OCI-LY1 (cell line): Measurements from ENCODE around the gene TXNRD1.

ENCODE experiments used
- EZH2 ChIP-seq: fragments of 200-600 bp; sonication (generic), shearing (Covaris generic); IDR thresholded peaks from 2 replicates; pipeline ENCODE4 v1.8.0; 2017; ENCODE audit warnings: borderline replicate concordance, mixed run types, mild to moderate bottlenecking, antibody characterized with exemption, low read length, moderate library complexity, mixed read lengths
- TF ChIP-seq, protein P1 (sequence below): fragments of 200-600 bp; sonication (generic), shearing (Covaris generic); IDR thresholded peaks from 2 replicates; pipeline ENCODE4 v1.5.1; 2017; ENCODE audit warnings: mild to moderate bottlenecking, antibody characterized with exemption, low read length, moderate library complexity, mixed read lengths

- TF ChIP-seq EZH2 = no peak
- TF ChIP-seq, protein P1, sequence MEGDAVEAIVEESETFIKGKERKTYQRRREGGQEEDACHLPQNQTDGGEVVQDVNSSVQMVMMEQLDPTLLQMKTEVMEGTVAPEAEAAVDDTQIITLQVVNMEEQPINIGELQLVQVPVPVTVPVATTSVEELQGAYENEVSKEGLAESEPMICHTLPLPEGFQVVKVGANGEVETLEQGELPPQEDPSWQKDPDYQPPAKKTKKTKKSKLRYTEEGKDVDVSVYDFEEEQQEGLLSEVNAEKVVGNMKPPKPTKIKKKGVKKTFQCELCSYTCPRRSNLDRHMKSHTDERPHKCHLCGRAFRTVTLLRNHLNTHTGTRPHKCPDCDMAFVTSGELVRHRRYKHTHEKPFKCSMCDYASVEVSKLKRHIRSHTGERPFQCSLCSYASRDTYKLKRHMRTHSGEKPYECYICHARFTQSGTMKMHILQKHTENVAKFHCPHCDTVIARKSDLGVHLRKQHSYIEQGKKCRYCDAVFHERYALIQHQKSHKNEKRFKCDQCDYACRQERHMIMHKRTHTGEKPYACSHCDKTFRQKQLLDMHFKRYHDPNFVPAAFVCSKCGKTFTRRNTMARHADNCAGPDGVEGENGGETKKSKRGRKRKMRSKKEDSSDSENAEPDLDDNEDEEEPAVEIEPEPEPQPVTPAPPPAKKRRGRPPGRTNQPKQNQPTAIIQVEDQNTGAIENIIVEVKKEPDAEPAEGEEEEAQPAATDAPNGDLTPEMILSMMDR = no peak
Observed at GRCh38 chr12:104295954-104296353, 80.4 kb downstream of the TXNRD1 start.
